ENCODE results near the gene CMSS1. TPM values are rescaled to one million over a fixed set of nuclear protein-coding genes. Genes with fewer than 3 reads are reported as not detected.

The CMSS1 gene
- total RNA-seq, 1 experiment from 2014 or later: 64.1 TPM

DNA sequence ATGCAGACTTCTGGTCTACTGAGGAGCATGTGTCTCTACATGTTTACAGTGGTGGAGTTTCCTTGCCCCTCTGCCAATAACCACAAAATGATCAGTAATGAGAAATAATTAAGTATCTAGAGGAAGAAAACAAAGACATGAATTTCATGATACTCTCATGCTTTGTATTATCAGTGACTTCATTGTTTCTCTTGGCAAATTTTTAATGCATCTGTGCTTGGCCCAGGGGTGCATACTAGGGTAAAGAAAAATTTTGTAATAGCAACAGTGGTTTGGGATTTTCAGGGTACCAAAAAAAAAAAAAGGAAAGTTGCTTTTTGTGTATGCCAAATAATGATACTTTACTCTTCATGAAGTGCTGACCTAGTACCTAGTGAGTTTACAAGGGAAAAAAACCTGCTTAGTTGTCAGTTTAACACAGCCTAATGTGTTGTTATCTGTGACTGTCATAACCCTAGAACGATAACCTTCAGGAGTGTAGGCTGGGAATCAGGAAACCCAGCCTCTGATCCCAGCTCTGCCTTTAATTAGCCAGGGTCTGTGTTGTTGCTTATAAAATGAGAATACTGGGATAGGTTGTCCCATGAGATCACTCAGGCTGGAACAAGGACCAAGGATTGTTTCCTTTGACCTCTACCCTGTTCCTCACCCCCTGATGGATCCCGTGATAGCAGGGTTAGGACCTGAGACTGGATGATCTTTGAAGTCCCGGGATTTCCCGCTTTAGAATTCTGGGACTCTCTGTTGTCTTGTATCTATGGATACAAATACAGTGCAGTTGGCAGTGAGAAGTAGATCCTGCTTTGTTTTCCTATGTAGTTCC, 117.5 kb downstream of the CMSS1 start:
- POLR2A ChIA-PET: interaction anchor here (1.5 kb wide), 1 partner anchor 10 kb away, joined by 4 read pairs; no protein-coding TSS in a partner anchor
- no peaks in the 10 kb centered on the region for H3K9me3 ChIP-seq (ENCODE audit: control insufficient read depth in 1 of 2, insufficient read depth in 1 of 2, low read depth in 1 of 2, low read length in 2 of 2)
- no peak for DNase-seq (ENCODE audit: low read depth, low spot score)
- no peaks in the 10 kb centered on the region for H3K9me2 ChIP-seq (ENCODE audit: insufficient read depth)
- no peaks in the 10 kb centered on the region; the same call in 1 of the 2 replicates for H3K79me2 ChIP-seq (ENCODE audit: insufficient read depth, low read length)
- H2AFZ ChIP-seq (ENCODE audit: low read depth, low read length, poor library complexity, severe bottlenecking): no peak overlapping the region
- CTCF ChIA-PET: no interaction called here
- no peak overlapping the region for H3K27ac ChIP-seq (ENCODE audit: low read depth, low read length)
- intact Hi-C loops (cut with micrococcal nuclease): no loop called here
- no peaks in the 10 kb centered on the region; the same call in 1 of the 2 replicates for H4K20me1 ChIP-seq (ENCODE audit: insufficient read depth)
- no peak for ATAC-seq
- H3K4me1 ChIP-seq (ENCODE audit: control insufficient read depth in 1 of 2, insufficient read depth in 2 of 2, low read length in 2 of 2): peaks cover 4 to 6% of the 10 kb centered on the region in 2 experiments; a peak in 2 of 4 replicates
- no TSS peak for BruUV-seq (replicated peaks)
- H3K36me3 ChIP-seq (ENCODE audit: control insufficient read depth in 1 of 2, insufficient read depth in 2 of 2, low read length in 2 of 2): no peaks in the 10 kb centered on the region
- H3K27me3 ChIP-seq (ENCODE audit: insufficient read depth, low read length): no peaks in the 10 kb centered on the region
- H3K4me2 ChIP-seq (ENCODE audit: low read length): no peak overlapping the region
- RAD21 ChIA-PET (ENCODE audit: low non-redundant PET in 1 of 2, low total read pairs in 2 of 2, uncharacterized antibody in 2 of 2, unreplicated experiment in 2 of 2): no interaction called here
- H3K9ac ChIP-seq (ENCODE audit: low read length): no peak overlapping the region
- H3K4me3 ChIP-seq (replicated peaks in 1 of 2; ENCODE audit: low read depth in 1 of 2, low read length in 2 of 2): no peak overlapping the region
- TF ChIP-seq POLR2A (IDR thresholded peaks at IDR 0.05; ENCODE audit: borderline replicate concordance, extremely low read depth, insufficient read depth, insufficient read length) (no peak), POLR2AphosphoS5 (IDR thresholded peaks at IDR 0.05; ENCODE audit: low read depth, low read length) (no peak), SIN3A (IDR thresholded peaks at IDR 0.05; ENCODE audit: low read depth) (no peak)
- TF ChIP-seq, protein P1, sequence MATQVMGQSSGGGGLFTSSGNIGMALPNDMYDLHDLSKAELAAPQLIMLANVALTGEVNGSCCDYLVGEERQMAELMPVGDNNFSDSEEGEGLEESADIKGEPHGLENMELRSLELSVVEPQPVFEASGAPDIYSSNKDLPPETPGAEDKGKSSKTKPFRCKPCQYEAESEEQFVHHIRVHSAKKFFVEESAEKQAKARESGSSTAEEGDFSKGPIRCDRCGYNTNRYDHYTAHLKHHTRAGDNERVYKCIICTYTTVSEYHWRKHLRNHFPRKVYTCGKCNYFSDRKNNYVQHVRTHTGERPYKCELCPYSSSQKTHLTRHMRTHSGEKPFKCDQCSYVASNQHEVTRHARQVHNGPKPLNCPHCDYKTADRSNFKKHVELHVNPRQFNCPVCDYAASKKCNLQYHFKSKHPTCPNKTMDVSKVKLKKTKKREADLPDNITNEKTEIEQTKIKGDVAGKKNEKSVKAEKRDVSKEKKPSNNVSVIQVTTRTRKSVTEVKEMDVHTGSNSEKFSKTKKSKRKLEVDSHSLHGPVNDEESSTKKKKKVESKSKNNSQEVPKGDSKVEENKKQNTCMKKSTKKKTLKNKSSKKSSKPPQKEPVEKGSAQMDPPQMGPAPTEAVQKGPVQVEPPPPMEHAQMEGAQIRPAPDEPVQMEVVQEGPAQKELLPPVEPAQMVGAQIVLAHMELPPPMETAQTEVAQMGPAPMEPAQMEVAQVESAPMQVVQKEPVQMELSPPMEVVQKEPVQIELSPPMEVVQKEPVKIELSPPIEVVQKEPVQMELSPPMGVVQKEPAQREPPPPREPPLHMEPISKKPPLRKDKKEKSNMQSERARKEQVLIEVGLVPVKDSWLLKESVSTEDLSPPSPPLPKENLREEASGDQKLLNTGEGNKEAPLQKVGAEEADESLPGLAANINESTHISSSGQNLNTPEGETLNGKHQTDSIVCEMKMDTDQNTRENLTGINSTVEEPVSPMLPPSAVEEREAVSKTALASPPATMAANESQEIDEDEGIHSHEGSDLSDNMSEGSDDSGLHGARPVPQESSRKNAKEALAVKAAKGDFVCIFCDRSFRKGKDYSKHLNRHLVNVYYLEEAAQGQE (IDR thresholded peaks at IDR 0.05; ENCODE audit: low read depth): no peak
